Osteocyte (in vitro differentiated cells): Measurements from ENCODE around the gene TBX4. TPM values are rescaled to one million over a fixed set of nuclear protein-coding genes. Genes with fewer than 3 reads are reported as not detected.

Experiments
- DNase-seq: peaks from one replicate; pipeline ENCODE4 v3.0.0; 2021; ENCODE audit warnings: mixed read lengths; ENCODE audit not compliant: unreplicated experiment; ENCODE audit errors: extremely low spot score
- H3K27ac Mint-ChIP-seq: one replicate; pipeline ENCODE4 v1.8.0; 2021; ENCODE audit warnings: mild to moderate bottlenecking, mixed read lengths; ENCODE audit not compliant: unreplicated experiment
- H3K27me3 Mint-ChIP-seq: one replicate; pipeline ENCODE4 v1.8.0; 2021; ENCODE audit warnings: mixed read lengths; ENCODE audit not compliant: unreplicated experiment
- H3K36me3 Mint-ChIP-seq: one replicate; pipeline ENCODE4 v1.8.0; 2021; ENCODE audit warnings: mixed read lengths; ENCODE audit not compliant: unreplicated experiment
- H3K4me1 Mint-ChIP-seq: one replicate; pipeline ENCODE4 v1.8.0; 2021; ENCODE audit warnings: mixed read lengths; ENCODE audit not compliant: unreplicated experiment
- H3K4me3 Mint-ChIP-seq: one replicate; pipeline ENCODE4 v1.8.0; 2021; ENCODE audit warnings: mild to moderate bottlenecking, moderate library complexity, mixed read lengths; ENCODE audit not compliant: unreplicated experiment
- H3K9me3 Mint-ChIP-seq: one replicate; pipeline ENCODE4 v1.8.0; 2021; ENCODE audit warnings: mixed read lengths; ENCODE audit not compliant: unreplicated experiment
- total RNA-seq: library from RNA; stranded (reverse); gene quantifications from 2 replicates; pipeline ENCODE4 v1.2.1, GENCODE V29; 2021
- TF ChIP-seq, protein P1 (sequence below): fragments of 200-600 bp; sonication (generic); IDR thresholded peaks from 2 replicates; pipeline ENCODE4 v1.5.0; 2021; ENCODE audit warnings: antibody characterized with exemption, mild to moderate bottlenecking, moderate library complexity

TBX4 gene
- total RNA-seq, 1 donor from 2014 or later = not detected

DNA sequence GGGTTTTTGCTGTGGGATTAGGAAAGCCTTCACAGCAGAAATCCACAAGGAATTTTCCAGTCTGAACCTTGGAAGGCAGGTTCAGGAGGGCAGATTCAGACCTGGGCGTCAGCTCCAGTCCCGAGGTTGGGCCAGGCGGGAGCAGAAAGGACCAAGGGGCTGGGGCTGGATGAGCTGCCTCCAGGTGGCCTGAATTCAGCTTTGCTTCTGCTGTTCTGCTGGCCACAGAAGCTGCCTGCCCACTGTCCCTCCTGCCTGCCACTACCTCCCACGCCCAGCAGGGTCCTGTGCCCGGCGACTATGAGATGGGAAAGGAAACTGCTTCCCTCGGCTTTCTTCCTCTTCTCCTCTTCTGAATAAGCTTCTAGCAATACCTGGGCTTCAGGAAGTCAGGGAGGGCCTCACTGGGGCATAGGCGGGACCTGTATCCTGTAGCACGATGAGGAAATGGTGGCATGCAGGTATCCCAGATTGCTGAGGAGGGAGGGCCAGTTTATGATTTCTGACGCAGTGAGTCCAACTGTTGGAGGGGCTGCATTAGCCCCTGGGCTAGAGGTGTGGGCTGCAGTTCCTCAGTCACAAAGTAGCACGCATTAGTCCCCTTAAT lies 18.4 kb downstream of the TBX4 start:
- TF ChIP-seq, protein P1, sequence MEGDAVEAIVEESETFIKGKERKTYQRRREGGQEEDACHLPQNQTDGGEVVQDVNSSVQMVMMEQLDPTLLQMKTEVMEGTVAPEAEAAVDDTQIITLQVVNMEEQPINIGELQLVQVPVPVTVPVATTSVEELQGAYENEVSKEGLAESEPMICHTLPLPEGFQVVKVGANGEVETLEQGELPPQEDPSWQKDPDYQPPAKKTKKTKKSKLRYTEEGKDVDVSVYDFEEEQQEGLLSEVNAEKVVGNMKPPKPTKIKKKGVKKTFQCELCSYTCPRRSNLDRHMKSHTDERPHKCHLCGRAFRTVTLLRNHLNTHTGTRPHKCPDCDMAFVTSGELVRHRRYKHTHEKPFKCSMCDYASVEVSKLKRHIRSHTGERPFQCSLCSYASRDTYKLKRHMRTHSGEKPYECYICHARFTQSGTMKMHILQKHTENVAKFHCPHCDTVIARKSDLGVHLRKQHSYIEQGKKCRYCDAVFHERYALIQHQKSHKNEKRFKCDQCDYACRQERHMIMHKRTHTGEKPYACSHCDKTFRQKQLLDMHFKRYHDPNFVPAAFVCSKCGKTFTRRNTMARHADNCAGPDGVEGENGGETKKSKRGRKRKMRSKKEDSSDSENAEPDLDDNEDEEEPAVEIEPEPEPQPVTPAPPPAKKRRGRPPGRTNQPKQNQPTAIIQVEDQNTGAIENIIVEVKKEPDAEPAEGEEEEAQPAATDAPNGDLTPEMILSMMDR = no peak
- Mint-ChIP-seq H3K27ac (no peak overlapping the region), H3K4me1 (peaks cover 5% of the 10 kb centered on the region), H3K36me3 (no peaks in the 10 kb centered on the region), H3K9me3 (no peaks in the 10 kb centered on the region), H3K27me3 (peaks cover 22% of the 10 kb centered on the region), H3K4me3 (no peak overlapping the region)
- DNase-seq = no peak

DNA sequence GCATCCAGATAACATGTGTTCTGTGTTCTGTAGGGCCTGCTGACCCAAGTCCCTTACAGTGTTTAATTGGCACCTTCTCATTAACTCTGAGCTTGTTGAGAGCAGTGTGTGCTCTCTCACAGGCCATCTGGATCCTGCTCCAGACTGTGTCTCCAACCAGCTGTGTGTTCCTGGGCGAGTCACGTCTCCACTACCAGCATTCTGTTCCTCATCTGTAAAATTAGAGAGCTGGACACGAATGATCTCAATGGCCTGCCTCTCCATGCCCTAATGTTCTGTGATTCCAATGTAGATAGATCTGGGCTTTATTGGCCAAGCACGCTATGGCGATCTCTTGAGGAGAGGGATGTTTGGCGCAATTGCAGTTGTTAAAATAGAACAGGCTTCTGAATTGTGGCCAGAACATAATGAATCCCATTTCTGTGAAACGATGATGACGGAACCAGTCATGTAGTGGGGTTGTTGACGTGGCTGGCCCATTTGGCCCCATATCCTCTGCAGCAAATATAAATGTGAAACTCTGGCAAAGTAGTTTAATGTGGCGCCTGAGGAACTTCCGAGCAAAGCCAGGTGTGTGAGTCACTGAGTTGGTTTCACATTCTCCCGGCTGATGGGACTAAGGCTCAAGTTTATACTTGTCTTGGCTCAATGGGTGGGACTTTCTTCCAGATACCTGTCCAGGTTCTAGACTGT lies 22.2 kb downstream of the TBX4 start:
- Mint-ChIP-seq H3K27me3 (peaks cover 23% of the 10 kb centered on the region), H3K4me3 (no peak overlapping the region), H3K27ac (no peak overlapping the region), H3K4me1 (peaks cover 4% of the 10 kb centered on the region), H3K9me3 (no peaks in the 10 kb centered on the region), H3K36me3 (no peaks in the 10 kb centered on the region)
- no peak for DNase-seq
- TF ChIP-seq, protein P1 = no peak

DNA sequence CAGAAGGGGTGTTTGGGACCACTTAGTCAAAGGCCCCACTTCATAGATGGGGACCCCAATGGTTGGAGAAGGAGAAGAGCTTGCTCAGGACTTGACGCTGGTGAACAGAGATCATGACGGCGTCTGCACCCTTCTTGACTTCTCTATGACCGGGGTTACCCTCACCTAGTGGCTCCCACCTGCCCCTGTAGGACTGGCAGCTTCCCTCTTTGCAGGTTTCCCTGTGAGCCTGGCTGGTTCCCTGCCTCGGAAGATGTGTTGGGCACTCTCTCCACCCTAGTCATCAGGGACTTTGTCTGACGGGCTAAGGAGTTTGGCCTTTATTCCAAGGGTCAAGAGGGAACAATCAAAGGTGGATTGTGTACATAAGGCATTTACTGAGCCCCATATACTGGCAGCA lies 22.7 kb downstream of the TBX4 start:
- Mint-ChIP-seq H3K4me1 (peaks cover 4% of the 10 kb centered on the region), H3K27ac (no peak overlapping the region), H3K9me3 (no peaks in the 10 kb centered on the region), H3K36me3 (no peaks in the 10 kb centered on the region), H3K27me3 (peaks cover 23% of the 10 kb centered on the region), H3K4me3 (no peak overlapping the region)
- DNase-seq = no peak
- TF ChIP-seq, protein P1 = no peak

DNA sequence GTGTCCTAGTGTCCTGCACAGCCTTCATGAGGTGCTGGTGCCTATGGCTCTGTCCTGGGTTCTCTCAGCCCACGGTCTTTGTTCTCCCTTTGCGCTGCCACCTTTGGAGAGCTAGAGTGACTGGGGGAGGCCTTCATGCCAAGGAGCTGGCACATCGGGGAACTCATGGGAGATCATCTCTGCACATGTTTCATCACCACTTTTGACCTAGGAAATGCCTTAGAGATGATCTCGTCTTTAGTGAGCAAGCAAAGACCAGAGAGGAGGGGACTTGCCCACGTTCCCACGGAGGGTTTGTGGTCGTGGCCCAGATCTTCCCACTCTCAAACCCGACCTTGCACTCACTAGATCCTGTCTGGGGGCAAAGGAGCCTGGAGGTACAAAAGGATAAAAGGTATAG lies 23.5 kb downstream of the TBX4 start:
- Mint-ChIP-seq H3K9me3 (no peaks in the 10 kb centered on the region), H3K27me3 (peaks cover 20% of the 10 kb centered on the region), H3K4me1 (peaks cover 4% of the 10 kb centered on the region), H3K36me3 (no peaks in the 10 kb centered on the region), H3K4me3 (no peak overlapping the region), H3K27ac (no peak overlapping the region)
- TF ChIP-seq, protein P1 = no peak
- no peak for DNase-seq

DNA sequence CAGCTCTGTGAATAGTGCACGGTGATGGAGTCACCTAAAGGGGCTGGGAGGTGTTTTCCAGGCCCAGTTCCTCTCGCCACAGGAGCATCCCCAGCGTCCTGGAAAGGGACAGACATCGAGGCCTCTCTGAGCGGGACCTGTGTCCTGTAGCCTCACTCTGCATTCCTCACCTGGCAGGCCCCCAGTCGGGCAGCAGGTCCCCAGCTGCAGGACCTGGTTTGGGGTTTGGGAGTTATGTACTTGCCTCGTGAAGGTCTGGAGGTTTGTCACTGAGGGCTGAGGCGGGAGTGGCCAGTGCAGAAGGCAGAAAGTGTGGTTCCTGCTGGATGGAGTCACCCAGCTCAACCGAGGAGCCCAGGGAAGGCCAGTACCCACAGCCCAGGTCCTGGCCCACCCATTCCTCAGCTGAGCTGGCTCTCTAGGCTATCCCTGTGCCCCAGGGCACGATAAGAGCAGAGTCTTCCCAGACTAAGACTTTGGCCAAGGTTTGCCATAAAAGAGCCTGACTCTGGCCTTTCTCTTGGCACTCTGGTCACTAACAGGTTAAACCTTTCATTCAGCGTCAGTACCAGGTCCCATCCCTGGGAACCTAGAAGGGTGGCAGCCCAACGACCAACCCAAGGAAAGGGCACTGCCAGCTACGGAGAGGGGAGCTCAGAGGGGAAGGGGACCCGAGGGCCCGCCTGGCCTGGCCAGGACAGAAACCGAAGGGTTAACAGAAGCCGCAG lies 24.4 kb downstream of the TBX4 start:
- H3K27ac Mint-ChIP-seq = no peak overlapping the region
- no peaks in the 10 kb centered on the region for H3K9me3 Mint-ChIP-seq
- H3K4me3 Mint-ChIP-seq = no peak overlapping the region
- no peak for DNase-seq
- peaks cover 4% of the 10 kb centered on the region for H3K4me1 Mint-ChIP-seq
- peaks cover 2% of the 10 kb centered on the region for H3K36me3 Mint-ChIP-seq
- H3K27me3 Mint-ChIP-seq = peaks cover 20% of the 10 kb centered on the region
- TF ChIP-seq, protein P1 = no peak
